ENCODE results near the gene SCN2B.

SCN2B gene, protein sequence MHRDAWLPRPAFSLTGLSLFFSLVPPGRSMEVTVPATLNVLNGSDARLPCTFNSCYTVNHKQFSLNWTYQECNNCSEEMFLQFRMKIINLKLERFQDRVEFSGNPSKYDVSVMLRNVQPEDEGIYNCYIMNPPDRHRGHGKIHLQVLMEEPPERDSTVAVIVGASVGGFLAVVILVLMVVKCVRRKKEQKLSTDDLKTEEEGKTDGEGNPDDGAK

GRCh38 chr11:118175993-118176777, at the start of gene SCN2B:
SCN2B (minus strand) TSS chr11:118176639; CDS start chr11:118176431, 208 bp downstream.
- no peak for DNase-seq (ENCODE audit: low read depth, low spot score)
- ChIA-PET POLR2A (no interaction called here), CTCF (no interaction called here)
- H3K4me3 ChIP-seq (ENCODE audit: low read depth, low read length) = no peak within 1 kb of the TSS
- no peak for TF ChIP-seq CTCF (IDR thresholded peaks at IDR 0.05; ENCODE audit: insufficient read depth, low read length, missing control alignments)

GRCh38 chr11:118224511-118225188, 48.2 kb upstream of the SCN2B start, which contains the start of gene JAML:
JAML (minus strand) TSS chr11:118225011; CDS start chr11:118214866, 10,145 bp downstream.
- no peak for TF ChIP-seq CTCF (IDR thresholded peaks at IDR 0.05; ENCODE audit: insufficient read depth, low read length, missing control alignments)
- H3K4me3 ChIP-seq (ENCODE audit: low read depth, low read length) = no peak within 1 kb of the TSS
- ChIA-PET CTCF (interaction anchor here (1.2 to 1.3 kb wide), 2 partner anchors 26 to 130 kb away, joined by 4 read pairs; no protein-coding TSS in a partner anchor), POLR2A (no interaction called here)
- no peak for DNase-seq (ENCODE audit: low read depth, low spot score)

DNA sequence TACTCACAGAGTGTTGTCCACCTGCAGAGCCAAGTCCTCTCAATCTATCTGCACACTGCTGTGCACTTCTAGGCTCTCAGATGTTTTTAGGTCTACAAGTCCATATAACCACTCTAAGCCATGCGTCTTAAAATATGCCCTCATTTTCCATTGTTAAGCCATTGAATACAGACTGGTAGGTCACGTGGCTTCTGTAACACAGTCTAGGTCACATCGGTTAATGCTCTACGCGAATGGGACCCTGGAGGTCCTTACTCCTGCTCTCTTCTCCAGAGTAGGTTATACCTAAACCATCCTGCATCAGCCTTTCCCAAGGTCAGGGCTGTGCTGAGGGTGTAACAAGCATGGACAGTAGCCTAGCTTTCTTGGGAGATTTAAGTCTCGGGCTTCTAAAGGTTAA, 47.6 kb upstream of the SCN2B start:
- no peak for DNase-seq (ENCODE audit: low read depth, low spot score)
- TF ChIP-seq CTCF (IDR thresholded peaks at IDR 0.05; ENCODE audit: insufficient read depth, low read length, missing control alignments) = no peak
- H3K4me3 ChIP-seq (ENCODE audit: low read depth, low read length) = no peak overlapping the region
- CTCF ChIA-PET = interaction anchor here (1.2 to 1.3 kb wide), 2 partner anchors 26 to 130 kb away, joined by 4 read pairs; no protein-coding TSS in a partner anchor
- POLR2A ChIA-PET = no interaction called here

- ChIA-PET CTCF (interaction anchor here (1.2 to 1.3 kb wide), 2 partner anchors 25 to 131 kb away, joined by 4 read pairs; no protein-coding TSS in a partner anchor), POLR2A (no interaction called here)
- no peak for TF ChIP-seq CTCF (IDR thresholded peaks at IDR 0.05; ENCODE audit: insufficient read depth, low read length, missing control alignments)
- DNase-seq (ENCODE audit: low read depth, low spot score) = no peak
- H3K4me3 ChIP-seq (ENCODE audit: low read depth, low read length) = no peak overlapping the region
Measured at GRCh38 chr11:118223570-118223969, 47.1 kb upstream of the SCN2B start.

- no peak for DNase-seq (ENCODE audit: low read depth, low spot score)
- TF ChIP-seq CTCF (IDR thresholded peaks at IDR 0.05; ENCODE audit: insufficient read depth, low read length, missing control alignments) = no peak
- POLR2A ChIA-PET = no interaction called here
- CTCF ChIA-PET = interaction anchor here (1.2 kb wide), 1 partner anchor 24 kb away, joined by 4 read pairs; no protein-coding TSS in a partner anchor
- H3K4me3 ChIP-seq (ENCODE audit: low read depth, low read length) = no peak overlapping the region
Measured at GRCh38 chr11:118222437-118222836, 46.0 kb upstream of the SCN2B start.

GRCh38 chr11:118221419-118221818, 45.0 kb upstream of the SCN2B start:
- DNase-seq (ENCODE audit: low read depth, low spot score) = no peak
- ChIA-PET POLR2A (no interaction called here), CTCF (no interaction called here)
- H3K4me3 ChIP-seq (ENCODE audit: low read depth, low read length) = no peak overlapping the region
- TF ChIP-seq CTCF (IDR thresholded peaks at IDR 0.05; ENCODE audit: insufficient read depth, low read length, missing control alignments) = no peak

All from AG04449 (cell line).